Glomerular visceral epithelial cell (primary cell): ENCODE data around the gene ITIH2.
"Not testable (repeated sequence)": the region's sequence is repeated elsewhere in the genome, so short reads cannot be mapped to it uniquely, and the experiment has no call there.

Source experiments
- DNase-seq: peaks from one replicate; pipeline ENCODE4 v3.0.0-alpha.2; 2016; ENCODE audit errors: extremely low spot score

Gene ITIH2

DNA sequence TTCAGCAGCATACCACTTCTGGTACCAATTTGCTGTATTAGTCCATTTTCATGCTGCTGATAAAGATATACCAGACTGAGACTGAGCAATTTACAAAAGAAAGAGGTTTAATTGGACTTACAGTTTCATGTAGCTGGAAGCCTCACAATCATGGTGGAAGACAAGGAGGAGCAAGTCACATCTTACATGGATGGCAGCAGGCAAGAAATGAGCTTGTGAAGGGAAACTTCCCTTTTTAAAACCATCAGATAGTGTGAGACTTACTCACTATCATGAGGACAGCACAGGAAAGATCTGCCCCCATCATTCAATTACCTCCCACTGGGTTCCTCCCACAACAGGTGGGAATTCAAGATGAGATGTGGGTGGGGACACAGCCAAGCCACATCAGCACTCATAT, 9.9 kb upstream of the ITIH2 start:
- DNase-seq = not testable (repeated sequence)

DNA sequence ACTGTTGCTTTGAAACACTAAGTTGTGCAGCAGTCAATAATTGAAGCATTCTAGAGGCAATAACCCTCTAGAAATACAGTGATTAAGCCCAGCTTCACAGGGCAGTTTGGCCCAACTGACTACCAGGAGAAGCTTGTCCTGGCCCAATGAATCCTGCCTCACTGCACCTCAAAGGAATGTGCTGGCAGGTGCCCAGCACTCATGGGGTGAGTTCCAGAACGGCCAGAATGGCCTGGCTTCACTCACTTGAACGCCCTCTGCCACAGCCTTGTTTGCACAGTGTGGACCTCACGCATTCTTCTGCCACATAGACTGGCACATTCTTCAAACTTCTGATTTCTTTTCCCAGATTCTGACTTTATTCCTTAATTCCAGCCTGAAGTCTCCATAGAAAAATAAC, 6.6 kb upstream of the ITIH2 start:
- DNase-seq = peak; percentile 58

DNA sequence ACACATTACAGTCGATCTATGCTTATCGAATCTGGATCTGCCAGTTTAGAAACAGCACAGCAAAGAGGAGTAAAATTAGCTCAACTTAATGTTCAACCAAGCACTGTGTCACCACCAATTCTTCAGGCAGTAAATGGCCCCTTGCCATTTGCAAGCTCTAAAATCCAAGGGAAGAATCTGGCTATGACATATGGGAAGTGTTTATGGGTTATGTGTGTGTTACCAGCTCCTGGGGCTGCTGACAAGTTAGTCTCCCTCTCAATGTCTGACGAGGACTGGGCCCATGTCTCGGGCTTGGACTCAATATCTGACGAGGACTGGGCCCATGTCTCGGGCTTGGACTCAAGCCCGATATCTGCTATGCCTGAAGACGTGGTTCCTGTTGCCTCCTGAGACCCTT, 5.7 kb upstream of the ITIH2 start:
- DNase-seq = no peak

DNA sequence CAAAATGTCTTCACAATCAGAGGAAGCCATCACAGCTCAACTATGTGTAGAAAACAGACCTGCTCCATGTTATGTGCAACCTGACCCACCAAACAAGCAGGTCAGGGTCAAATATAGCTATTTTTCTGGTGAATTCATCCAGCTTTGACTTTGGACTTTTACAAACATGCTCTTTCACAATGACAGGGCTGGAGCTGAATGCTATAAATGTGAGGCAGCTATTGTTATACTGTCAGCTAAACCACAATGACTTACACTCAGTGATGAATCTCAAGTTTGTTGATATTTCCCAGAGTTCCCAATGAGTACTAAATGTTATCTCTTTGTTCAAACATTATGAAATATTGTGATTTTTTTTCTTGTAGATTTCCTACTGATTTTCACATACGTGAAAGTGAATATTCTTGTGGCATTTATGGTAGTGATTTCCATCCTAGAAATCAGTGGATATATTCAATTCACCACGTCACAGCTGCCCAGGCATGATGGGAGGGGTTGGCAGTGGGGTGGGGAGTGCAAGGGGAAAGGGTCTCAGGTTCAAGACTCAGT, 2.5 kb upstream of the ITIH2 start:
- DNase-seq = no peak

DNA sequence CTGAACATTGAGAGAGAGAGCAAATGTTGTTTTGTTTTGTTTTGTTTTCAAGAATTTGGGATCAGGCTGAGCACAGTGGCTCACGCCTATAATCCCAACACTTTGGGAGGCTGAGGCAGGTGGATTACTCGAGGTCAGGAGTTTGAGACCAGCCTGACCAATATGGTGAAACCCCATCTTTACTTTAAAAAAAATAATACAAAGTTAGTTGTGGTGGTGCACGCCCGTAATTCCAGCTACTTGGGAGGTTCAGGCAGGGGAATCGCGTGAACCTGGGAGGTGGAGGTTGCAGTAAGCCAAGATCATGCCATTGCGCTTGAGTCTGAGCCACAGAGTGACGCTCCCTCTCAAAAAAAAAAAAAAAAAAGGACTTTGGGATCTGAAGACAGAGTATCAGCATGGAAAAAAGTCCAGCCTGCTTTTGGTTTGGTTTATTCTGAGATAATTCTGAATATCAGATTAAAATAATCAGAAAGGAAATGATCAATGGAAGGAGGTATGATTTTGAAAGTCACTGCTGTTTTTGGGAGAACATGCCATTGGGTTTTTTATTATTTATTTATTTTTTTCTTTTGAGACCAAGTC, 1.9 kb upstream of the ITIH2 start:
- DNase-seq = no peak

DNA sequence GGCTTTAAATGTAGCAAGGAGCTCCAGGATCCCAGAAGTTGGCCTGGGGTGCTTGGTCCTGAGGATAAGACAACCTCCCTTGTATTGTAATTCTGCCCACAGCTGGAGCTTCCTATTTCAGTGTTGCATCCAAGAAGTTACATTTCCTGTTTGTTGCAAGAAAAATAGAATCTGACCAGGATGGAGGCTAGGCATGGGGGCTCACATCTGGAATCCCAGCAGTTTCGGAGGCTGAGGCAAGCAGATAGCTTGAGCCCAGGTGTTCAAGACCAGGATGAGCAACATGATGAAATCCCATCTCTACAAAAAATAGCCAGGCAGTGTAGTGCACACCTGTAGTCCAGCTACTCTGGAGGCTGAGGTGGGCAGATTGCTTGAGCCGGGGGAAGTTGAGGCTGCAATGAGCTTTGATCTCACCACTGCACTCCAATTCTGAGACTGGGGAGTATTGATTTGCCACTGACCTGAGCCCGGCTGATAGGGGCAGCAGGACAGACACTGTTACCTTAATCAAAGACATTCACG, 766 bp upstream of the ITIH2 start:
- DNase-seq = no peak

DNA sequence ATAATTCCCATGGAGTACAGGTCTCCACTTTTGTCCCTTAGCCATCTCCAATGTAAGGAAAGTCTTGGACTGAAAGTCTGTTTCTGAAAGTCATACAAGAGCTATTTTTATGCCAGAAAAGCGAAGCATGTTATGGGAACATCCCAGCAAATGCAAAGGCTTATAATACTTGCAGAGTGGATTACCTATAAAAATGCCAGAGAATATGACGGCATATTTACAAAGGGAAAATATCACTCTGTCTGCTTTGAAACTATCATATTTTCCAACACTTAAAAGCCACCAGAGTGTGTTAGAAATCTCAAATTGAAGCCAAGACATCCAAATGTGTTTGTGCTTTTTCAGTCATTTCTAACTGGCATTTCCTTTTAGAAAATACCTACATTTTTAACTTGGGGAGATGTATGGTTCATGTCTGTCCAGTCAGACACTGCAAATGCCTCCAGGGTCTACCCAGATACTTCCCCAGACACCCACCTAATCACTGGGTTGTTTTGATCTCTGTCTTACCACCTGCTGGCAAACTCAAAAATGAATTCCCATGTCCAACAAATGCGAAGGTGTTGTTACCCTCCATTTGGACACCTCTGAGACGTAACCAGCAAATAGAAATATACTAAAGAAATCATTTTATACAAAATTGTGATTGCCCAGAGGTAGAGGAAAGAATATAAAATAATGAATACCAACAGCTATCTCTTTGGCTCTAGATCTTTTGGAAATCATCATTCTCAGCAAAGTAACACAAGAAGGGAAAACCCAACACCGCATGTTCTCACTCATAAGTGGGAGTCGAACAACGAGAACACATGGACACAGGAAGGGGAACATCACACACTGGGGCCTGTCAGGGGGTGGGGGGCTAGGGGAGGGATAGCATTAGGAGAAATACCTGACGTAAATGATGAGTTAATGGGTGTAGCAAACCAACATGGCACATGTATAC, 1.2 kb downstream of the ITIH2 start:
- no peak for DNase-seq

DNA sequence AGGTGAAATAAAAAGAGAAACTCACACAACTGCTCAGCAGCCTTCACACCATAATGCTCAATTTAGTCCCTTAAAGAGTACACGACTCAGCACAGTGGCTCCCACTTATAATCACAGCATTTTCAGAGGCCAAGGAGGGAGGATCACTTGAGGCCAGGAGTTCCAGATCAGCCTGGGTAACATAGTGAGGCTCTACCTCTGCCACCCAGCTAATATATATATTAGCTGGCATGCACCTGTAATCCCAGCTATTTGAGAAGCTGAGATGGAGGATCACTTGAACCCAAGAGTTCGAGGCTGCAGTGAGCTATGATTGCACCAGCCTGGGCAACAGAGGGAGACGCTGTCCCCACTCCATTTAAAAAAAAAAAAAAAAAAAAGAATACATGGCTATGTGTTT, 2.2 kb downstream of the ITIH2 start:
- DNase-seq = no peak

DNA sequence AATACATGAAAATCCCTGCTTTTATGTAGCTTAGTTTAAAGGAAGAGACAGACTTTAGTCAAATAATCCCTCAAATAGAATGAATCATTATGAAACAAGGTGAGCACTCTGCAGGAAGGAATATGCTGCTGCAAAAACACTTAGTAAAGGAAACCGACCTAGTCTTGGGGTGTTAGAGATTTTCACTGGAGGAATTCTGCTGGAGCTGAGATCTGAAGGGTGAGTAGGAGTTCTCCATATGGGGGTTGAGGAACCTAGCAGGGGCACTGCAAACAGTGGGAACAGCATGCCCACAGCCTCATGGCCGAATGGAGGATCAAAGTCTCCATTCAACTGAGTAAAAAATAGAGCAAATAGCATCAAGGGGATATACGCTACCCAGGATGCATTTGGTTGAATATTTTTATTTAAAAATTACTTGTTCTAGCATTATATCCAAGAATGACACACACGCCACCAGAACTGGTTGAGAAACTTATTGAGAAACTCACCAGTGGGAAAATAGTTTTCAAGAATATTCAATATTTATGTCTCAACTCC, 3.5 kb downstream of the ITIH2 start:
- no peak for DNase-seq

DNA sequence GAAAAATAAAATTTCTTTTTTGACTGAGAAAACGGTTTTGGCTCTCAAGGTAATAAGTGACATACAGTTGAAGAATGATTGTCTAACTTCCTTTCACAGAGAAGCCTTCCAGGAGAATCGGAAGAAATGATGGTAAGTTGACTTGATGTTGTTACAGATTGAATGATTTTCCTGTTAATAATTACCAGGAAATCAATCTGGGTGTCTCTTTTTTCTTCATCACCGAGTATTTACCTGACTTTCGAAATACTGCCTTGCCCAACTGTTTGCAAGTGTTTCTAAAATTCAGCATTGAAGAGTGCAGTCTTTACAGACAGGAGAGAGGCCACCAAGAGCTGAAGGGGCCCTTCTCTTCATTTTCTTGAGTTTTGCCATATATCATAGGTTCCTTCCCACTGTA, 4.0 kb downstream of the ITIH2 start:
- no peak for DNase-seq

DNA sequence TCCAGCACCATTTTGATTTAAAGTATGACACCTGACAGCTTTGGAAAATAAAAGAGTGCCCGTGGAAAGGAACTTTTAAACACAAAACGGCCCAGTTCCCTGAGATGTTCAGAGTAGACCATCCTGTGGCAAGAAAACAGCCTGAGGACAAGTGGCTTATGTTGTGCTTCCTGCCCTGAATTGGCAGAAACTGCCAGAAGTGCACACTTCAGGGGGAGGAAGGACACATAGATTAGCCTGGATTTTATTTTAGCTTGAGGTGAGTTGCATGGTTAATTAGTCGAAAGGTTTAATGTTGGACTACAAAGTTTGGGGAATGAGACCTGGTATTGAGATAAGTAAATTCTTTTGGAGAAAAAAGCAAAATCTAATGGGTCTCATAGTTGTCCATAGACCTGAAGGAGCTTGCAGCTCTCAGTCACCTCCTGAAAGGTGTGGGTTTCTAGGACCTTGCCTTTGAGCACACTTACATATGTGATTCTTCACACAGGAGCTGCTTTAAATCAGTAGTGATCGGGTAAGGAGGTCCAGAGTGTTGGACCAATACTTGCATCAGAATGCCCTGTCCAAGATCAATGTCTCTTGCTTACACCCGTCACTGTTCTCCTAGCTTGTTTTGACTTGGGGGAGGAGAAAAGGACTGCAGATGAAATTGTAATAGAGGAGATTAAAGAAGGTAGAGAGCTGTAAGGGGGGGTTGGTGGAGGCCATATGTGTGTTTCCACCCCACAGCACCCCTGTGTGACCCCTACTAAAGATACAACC, 4.9 kb downstream of the ITIH2 start:
- no peak for DNase-seq

DNA sequence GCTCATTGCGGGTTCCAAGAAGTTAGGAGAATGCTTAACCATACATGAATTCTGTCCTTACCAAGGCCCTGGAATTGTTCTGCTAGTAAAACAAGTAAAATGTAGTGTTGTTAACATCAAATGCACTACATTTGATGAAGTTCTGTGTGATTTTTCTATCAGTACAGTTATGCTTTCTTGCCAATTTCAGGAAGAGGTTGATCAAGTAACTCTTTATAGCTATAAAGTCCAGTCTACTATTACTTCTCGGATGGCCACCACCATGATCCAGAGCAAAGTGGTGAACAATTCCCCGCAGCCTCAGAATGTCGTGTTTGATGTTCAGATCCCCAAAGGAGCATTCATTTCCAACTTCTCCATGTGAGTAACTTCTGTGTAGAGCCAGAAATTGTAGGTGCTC, 5.7 kb downstream of the ITIH2 start:
- DNase-seq = no peak

DNA sequence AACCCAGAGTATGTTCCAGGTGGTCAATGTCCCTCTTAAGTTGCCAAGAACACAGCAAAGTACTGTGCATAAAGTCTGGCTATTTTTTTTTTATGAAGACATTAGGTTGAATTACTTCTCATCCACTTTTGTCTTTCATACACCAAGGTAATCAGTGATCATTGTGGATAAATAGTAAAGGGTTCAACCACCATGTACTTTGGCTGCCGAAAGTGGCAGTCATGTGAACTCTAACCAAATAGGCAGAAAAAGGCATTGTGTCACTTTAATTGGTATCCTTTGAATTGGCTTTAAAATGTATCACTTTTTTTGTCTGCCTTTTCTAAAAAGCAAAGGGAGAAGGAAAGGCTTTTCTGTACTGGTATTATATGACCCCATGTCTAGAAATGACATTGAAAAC, 7.3 kb downstream of the ITIH2 start:
- no peak for DNase-seq

DNA sequence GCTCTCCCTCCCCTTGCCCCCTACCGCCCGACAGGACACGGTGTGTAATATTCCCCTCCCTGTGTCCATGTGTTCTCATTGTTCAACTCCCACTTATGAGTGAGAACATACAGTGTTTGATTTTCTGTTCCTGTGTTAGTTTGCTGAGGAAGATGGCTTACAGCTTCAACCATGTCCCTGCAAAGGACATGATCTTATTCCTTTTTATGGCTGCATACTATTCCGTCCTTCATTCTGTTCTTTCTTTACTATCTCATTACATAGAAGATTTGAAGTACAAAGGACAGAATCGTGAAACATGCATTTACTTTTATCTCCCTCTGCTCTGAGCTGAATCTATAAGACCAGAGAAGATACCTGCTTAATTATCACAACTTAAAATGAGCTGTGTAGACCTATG, 8.0 kb downstream of the ITIH2 start:
- DNase-seq = not testable (repeated sequence)

DNA sequence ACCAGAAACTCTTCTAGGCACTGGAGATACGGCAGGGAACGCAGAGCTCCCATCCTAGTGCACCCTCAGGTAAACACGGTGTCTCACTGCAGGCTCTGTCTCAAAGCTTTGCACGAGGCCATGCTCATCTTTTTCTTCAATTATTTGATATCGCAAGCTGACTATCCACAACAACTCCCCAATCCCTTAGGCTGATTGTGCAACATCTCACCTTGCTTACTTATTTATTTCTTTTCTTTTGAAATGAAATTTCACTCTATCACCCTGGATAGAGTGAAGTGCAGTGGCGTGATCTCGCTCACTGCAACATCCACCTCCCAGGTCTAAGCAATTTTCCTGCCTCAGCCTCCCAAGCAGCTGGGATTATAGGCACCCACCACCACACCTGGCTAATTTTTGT, 12.4 kb downstream of the ITIH2 start:
- DNase-seq = no peak

DNA sequence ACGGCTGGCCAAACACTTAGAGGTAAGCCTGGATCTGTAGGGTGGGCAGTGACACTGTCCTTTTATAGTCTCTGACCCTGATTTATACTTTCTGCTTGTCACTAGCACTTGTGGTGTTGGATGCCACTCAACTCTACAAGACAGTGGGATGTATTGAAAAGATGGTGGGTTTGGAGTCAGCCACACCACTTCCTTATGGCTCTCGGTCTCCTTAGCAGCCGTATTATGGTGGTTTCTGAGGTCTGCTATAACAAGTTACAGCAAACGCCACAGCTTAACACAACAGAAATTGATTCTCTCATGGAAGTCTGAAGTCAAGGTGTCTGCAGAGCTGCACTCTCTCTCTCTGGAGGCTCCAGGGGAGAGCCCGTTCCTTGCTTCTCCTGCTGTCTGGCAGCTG, 14.7 kb downstream of the ITIH2 start:
- no peak for DNase-seq

DNA sequence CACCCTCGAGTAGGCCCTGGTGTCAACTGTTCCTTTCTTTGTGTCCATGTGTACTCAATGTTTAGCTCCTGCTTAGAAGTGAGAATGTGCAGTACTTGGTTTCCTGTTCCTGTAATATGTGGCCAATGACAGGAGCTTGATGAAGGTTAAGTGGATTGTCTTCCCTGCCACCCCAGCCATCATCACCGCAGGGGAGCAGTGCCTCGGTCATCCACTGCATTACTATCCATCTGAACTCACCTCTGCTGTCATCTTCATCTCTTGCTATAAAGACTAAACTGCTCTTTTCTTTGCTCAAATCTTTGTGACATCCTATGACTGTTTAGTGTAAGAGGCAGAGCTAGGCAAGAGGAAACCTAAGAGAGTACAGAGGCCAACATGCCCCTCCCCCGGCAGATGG, 15.6 kb downstream of the ITIH2 start:
- no peak for DNase-seq

DNA sequence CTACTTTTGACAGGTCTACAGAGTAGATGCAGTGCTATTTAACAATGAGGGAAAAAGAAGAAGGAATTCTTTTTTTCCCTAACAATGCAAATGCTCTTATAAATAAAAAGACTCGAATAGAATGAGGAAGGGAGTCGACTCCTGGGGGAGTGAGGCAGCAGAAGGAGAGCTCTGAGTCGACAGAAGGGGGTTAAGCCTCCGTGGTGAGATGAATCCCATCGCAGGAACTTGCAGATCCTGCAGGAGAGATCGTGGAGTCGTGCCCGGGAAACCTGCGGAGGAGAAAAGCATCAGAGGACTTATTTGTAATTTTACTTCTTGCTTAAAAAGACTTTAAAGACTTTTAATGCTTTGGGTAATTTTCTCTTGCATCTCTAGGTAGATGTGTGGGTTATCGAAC, 17.4 kb downstream of the ITIH2 start:
- no peak for DNase-seq

DNA sequence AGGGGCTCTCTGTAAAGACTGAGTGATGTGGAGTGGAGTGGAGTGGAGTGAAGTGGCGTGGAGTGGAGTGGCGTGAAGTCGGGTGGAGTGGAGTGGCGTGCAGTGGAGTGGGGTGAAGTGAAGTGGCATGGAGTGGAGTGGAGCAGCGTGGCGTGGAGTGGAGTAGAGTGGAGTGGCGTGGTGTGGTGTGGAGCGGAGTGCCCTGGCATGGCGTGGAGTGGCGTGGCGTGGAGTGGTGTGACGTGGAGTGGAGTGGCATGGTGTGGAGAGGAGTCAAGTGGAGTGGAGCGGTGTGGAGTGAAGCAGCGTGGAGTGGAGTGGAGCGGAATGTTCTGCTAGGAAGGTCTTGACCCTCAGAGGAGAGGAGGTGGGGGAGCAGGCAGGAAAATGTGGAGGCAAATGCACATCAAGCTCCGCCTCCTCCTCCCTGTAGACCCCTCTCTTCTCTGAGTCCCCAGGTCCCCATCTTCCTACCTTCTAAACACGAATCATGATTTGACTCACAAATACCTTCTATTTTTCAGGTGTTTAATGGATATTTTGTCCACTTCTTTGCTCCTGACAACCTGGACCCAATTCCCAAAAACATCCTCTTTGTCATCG, 19.9 kb downstream of the ITIH2 start:
- no peak for DNase-seq

DNA sequence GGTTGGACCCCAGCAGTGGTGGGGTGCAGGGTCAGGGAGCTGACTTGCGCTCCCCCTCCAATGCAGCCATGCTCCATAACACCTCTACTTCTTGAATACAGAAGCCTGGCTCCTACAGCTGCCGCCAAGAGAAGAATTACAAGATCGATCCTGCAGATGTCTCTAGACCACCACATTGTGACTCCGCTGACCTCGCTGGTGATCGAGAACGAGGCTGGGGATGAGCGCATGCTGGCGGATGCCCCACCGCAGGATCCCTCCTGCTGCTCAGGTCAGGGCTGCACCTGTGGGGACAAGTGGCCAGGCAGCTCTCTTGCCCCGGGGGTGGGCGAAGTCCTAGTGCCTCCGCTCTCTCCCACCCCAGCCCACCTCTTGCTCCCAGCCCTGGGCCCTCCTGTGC, 31.7 kb downstream of the ITIH2 start:
- DNase-seq = no peak
